Pons (tissue), 1 donor: ENCODE measurements around the gene PTGER1.
A peak's percentile ranks its signal among the peaks of the same experiment; 100 is the strongest.

Experiments
- DNase-seq: peaks from one replicate; pipeline ENCODE4 v3.0.0-alpha.2; 2016; ENCODE audit warnings: low spot score

Gene PTGER1

DNA sequence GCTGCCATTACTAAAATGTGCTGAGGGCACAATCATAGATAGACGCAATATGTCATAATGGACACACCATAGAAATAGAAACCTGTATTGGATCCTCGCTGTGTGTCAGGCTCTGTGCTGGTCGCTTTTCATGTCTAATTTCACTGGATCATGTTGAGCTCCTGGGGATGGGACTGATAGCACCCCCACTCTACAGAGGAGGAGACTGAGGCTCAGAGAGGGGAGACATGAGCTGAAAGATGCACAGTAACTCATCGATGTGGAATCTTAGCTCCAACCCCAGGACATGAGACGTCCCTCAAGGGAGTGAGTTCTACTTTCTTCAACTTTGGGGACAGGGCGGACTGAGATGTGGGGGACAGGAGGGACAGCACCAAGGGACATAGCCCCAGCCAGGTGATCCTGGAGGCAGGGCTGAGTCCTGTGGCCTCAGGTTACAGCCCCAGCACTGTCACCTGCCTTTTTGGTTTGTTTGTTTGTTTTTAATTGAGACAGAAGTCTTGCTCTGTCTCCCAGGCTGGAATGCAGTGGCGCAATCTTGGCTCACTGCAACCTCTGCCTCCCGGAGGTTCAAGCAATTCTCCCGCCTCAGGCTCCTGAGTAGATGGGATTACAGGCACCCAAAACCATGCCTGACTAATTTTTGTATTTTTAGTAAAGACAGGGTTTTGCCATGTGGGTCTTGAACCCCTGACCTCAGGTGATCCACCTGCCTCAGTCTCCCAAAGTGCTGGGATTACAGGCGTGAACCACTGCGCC, 27.4 kb upstream of the PTGER1 start:
- DNase-seq = no peak

DNA sequence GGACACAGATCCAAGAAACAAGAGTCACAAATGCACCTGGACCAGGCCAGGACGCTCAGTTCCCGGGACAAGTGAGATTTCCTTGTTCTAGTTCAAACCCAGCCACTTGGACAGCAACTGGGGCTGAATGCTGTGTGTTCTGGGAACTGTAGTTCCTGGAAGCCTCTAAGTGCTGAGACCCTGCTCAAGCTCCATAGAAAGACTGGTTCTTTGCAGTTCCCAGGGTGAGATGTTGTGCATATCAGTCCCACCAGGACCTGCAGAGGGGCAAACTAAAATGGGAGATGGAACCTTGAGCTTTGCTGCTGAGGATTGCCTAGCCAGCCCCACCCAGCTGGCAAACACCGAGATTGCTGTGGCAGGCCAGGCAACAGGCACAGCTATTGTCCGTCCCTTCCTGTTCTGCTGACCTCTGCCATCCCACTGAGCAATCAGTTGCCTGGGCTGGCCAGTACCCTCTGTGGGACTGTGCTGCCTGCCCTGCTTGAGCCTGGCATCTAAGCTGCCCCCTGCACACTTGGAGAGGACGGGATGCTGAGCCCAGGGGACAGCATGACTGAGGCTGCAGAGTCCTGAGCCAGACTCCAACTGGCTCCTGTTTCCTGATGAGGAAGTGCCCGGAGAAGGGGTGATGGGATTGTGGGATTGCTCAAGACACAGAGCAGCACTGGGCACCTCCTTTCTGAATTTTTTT, 22.2 kb upstream of the PTGER1 start:
- peak; percentile 83 for DNase-seq

DNA sequence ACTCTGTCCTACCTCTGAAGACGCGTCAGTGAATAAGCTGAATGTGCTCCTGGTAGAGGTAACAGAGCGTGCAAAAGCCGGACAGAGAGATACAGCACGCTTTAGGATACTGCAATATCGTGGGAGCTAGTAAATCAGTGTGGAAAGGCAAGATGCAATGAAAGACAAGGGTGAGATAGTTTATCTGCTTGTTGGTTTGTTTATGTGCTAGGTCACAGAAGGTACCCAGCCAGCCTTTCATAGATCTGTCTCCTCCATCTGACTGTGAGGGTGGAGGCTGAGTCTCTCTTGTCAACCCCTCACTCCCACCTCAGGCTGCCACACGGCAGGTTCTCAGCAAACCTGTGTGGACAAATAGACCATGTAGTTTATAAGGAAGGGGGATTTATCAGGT, 21.7 kb upstream of the PTGER1 start:
- DNase-seq = no peak

DNA sequence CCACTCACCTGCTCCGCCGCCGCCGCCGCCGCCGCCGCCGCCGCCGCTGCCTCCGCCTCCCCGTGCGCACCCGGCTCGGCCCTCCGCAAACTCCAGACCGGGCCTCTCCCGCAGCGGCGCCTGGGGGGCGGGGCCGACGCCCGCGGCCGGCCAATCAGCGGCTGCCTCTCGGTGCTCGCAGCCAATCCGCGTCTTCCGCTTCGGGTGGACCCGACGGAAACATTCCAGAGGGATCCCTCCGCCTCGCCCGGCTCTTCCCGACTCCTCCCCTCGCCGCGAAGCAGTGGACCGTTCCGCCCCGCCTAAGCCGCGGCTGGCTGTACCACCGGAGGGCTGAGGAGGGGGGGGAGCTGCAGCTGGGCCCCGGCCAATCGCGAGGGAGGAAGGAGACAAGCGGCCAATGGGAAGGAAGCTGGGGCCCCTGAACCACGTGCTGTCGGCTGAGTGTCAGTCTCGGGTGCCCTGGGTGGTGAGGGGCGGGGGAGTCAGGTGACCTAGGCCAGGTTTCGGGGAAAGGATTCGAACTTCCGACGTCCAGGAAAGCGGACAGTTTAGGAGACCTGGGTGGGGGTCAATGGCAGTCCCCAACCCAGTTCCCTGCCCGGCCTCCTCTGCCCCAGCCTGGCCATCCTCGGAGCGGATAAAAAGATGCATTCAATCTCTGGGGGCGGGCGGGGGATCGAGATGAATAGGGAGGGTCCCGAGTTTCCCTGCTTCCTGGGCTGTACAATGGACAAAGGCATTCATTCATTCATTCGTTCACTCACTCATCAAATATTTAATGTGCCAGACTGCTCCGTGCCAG, 21.1 kb upstream of the PTGER1 start, which contains the start of gene GIPC1:
Gene GIPC1 (minus strand): TSS at position 99 of the 805 bp plus-strand sequence. CDS start 13,151 bp downstream, outside the sequence.
- peak; percentile 96 for DNase-seq

DNA sequence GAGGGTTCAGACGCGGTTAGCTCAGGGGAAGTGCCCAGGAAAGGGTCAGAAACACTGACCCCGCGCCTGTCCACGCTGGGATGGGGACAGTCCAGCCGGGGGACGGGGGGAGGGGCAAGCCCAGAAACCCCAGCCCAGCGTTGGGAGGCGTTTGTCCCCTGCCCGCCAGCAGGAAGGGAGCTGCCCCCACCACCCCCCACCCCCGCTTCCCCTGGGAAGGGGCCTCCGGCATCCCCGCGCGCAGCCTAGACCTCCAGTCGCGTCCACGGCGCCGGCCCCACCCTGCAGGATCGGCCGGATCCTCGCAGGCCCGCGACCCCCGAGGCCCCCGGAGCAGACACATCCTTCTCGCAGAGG, 20.5 kb upstream of the PTGER1 start:
- no peak for DNase-seq

DNA sequence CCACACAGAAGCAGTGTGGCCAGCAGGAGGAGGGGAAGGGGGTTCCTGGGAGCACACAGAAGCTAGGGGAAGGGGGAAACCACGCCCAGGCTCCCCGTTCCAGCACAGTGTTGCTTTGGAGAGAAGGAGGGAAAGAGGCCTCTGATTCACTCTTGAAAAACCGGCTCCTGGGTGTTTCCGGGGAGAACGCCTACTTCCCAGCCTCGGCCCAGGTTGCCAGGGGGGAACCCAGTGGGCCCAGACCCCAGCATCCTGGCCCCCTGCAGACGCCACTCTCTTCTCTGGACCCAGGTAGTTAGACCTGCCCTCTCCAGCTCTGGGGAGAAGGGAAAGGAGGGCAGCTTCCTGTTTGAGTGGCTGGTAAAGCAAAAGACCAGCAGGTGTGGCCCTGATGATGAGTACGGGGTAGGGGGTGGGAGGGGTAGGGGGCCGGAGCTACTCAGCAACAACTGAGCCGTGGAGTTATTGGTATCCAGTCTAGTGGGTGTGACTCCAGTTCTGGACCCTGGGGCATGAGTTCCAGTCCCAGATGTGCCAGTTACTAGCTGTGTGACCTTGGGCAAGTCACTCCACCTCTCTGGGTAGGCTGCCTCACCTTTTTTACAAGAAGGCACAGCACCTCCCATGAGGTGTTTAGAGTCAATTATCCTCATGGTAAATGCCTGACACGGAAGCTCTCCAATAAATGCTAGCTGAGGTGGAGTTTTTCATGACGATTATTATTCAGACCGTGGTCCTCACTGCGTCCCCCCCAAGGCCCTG, 19.9 kb upstream of the PTGER1 start:
- DNase-seq = no peak

DNA sequence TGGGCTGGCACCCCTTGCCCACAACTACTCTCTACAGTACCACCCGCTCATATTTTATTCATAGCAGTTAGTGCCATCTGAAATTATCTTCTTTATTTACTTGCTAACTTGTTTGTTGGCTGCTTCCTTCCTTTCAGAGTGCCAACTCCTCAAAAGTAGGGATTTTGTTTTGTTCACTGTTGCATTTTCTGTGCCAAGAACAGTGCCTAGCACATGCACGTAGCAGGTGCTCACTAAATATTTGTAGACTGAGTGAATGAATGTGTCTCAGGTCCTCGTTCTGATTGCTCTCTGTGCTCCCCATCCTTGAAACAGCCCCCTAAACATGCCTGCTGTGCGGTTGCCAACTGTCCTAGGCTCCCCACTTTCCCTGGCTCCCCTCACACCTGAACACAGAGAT, 19.3 kb upstream of the PTGER1 start:
- no peak for DNase-seq

DNA sequence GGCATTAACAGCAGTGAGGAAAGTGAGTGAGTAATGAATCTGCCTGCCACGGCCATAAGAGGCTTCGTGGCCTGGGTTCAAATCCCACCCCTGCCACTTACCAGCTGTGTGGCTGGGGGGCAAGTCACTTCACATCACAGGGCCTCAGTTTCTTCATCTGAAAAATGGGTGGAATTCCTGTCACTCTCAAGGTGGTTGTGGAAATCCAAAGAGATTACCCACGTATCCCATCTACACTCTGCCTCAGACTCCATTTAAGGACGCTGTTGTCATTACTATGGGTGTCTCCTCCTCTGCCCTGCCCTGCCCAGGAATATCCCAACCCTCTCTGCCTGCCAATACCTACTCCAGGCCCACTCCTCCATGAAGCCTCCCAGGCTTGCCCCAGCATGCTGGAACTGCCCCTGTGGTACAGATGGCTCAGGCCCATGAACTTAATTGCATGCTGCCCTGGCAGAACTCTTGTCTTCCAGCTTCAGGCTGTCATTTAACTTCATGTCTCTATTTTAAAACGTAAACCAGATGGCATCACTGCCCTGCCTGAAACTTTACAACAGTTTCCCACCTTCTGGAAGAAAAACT, 17.7 kb upstream of the PTGER1 start:
- DNase-seq = no peak

DNA sequence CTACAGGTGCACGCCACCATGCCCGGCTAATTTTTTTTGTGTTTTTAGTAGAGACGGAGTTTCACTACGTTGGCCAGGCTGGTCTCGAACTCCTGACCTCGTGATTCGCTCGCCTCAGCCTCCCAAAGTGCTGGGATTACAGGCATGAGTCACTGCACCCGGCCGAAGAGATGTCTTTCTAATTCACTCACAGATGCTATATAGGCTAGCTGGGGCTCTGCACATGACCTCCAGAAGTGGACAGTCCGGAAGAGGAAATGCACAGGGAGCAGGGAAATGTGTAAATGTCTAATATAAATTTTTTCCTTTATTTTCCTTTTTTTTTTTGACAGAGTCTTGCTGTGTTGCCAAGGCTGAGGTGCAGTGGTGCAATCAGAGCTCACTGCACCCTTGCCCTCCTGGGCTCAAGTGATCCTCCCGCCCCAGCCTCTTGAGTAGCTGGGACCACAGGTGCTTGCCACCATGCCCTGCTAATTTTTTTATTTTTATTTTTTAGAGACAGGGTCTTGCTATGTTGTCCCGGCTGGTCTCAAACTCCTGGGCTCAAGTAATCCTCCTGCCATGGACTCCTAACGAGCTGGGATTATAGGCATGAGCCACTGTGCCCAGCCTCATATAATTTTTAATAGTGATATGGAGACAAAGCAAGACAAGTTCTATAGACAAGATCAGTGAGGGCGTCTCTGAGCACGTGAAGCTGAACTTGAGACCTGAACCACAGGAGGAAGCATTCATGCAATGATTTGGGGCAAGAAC, 12.4 kb upstream of the PTGER1 start:
- no peak for DNase-seq

DNA sequence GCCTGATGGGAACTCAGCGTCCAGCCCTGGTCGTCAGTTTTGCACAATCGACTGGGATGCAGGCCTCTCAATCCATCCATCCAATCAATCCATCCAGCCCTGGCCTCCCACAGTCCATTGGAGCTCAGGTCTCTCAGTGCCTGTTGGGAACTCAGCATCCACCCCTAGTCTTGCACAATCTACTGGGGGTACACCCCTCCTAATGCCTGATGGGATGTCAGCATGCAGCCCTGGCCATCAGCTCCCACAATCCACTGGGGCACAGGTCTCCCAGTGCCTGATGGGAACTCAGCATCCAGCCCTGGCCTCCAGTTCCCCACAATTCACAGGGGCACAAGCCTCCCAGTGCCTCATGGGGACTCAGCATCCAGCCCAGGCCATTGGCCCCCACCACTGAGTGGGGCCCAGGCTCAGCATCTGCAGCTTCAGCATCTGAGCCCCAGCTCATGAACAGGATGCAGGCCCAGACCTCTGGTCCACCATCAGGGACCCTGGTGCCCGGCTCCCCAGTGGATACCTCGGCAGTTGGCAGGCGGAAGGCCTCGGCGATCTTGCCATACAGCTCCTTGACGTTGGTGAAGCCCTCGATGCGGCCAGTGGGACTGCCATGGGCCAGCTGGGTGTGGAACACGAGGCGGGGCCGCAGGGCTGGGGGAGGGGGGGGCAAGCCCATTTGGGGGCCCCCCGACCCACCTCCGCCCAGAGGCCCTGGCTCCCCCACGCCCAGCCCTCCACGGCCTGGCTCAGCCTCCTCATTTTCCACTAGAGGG, 7.2 kb upstream of the PTGER1 start:
- DNase-seq = no peak

DNA sequence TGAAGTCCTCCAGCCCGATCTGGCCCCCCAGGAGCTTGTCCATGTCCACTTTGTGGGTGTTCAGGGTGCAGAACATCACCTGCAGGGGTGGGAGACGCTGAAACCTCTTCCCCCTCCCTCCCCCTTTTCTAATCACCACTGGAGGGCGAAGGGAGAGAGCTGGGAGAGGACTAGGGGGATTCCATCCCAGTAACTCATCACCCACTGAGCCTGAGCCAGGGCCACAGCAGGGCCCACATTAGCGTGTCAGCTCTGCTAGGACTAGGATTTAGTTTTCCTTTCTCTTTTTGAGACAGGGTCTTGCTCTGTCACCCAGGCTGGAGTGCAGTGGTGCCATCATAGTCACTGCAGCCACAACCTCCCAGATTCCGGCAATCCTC, 5.5 kb upstream of the PTGER1 start:
- no peak for DNase-seq

DNA sequence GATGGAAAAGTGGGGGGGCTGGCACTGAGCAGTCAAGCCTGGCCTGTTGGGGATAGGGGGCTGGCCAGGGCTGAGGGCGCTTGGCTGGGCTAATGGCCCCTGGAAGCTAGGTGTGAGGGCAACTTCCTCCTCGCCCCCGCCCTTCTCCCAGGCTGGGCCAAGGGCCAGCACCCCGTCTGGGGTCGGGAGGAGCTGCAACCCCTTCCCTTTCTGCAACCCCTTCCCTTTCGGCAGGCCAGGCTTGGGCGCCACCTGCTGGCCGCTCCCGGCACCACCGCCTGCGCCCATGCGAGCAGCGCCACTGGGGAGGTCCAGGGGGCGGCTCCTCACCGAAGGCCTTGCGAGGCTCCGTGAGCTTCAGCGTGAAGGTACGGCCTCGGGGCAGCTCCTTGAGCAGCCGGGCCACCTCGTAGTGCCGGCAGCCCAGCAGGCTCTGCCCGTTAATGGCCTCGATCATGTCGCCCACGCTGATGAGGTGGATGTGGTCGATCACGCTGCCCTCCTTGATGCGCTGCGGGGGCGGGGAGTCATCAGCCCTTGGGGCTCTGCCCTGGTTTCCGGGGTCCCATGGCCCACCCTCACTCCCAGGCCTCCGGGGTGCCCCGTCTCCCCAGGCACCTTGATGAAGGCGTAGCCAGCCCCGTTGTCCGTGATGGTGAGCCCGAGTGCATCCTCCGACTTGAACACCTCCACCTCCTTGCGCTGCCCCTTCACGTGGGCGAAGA, 5.0 kb upstream of the PTGER1 start:
- no peak for DNase-seq

DNA sequence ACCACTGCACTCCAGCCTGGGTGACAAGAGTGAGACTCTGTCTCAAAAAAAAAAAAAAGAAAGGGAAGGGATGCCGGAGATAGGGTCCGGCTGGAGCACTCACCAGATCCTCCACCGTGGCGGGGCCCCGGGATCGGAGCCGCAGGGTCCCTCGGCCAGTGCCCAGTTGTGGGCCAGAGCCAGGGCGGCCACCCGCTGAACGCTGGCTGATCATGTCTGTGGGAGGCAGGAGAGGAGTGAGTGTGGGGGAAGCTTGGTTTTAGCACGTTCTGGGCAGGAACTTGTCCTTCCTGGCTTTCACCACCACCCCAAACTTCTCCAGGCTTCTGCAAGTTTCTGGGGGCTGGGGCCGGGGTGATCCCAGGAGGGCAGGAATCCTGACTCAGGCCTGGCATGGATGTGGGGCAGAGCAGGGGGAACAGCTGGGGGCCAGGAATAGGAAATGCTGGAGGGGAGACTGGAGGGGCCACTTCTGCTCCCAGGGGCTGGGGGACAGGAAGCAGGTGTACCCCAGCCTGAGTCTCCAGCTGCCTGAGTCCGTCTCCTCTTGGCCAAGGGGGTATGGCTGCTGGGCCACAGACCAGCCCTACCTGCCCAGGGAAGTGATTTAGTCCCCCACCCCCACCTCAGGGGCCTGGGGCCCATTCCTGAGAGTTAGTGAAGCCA, 4.3 kb upstream of the PTGER1 start:
- DNase-seq = no peak

DNA sequence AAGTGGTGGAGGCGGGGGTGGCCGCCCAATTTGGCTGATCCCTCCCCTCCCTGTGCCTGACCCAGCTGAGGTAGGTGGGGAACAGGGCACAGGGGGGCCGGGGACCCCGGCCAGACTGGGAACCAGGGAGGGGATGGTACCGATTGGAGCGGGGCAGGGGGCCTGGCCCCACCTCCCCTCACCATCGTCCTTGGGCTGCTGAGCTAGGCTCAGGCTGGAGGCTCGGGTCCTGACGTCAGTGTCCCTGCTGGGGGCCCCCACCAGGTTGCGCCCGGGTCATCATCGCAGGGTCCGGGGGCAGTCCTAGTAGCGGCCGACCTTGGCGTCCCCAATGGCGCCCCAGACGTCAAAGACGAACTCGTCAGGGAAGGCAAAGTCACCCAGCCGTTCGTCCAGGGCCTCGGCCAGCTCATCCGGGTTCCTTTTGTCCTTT, 3.0 kb upstream of the PTGER1 start:
- DNase-seq = no peak

DNA sequence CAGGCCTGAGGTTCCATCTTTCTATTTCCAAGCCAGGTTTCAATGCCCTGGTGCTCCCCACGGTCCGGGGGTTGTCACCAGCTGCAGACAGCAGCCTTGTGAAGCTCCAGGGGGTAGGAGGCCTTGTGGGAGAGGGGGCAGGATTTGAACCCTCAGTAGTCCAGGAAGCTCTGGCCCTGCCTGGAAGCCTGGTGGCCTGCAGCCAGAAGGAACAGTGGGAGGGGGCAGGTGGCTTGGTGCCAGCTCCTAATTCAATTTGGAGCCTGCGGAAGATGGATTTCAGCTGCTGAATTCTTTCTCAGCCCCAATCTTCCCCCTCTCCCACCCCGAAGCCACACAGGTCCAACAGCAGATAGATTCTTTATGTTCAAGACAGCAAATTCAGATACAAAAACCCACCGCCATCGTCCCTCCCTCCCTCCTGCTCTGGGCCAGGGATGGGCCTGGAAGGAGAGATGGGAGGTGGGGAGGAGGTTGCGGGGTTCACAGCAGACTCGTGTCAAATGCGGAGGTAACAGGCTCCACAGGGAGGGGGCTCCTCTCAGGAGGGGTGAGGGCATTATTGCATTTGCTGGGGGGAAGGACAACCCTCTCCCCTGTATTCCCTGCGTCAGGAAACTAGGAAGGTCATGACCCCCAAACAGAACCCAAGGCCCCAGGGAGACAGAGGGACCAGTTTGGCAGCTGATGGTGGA, 2.4 kb upstream of the PTGER1 start:
- no peak for DNase-seq

DNA sequence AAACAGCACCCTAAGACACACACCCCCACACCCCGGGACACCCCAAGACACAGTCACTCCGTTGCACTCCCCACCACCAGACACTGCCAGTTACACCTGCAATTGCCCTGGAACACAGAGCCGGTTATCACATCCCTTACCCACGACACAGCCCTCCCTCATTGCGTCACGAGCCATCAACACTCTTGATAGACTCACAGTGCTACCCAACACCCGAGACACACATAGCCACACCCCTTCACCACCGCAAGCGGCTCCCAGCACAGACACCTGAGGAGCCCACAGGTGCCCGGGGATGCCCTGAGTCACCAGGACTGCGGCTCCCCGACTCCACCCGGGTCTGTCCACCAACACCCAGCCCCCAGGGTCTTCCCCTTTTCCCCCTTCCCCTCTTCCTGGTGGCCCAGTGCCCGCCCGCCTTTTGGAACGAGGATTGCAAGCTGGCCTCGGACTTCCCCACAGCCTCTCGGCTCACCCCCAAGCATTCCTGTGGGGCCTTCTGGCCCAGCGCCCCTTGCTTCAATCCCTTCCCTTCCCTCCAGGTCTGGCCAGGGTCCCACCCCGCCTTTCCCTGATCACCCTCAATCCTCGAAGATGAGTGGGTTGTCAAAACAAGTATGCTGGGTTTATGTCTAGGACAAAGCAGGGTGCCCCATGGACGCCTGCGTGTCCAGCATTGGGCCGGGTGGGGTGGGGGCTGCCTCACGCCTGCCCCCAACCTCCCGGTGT, 1.7 kb upstream of the PTGER1 start:
- no peak for DNase-seq

DNA sequence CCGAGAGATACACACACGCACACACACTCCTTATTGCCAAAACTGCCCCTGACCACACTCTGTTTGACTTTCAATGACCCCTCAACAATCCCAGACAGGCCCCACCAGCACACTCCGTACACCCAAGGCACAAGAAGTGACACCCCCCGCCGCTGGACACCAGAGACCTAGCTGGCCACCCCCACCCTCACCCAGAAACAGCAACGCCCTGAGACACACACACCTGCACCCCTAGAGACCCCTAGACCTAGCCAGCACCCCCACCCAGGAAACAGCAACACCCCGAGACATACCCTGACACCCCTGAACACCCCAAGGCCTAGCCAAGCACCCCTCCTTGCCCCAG, 1.1 kb upstream of the PTGER1 start:
- no peak for DNase-seq

DNA sequence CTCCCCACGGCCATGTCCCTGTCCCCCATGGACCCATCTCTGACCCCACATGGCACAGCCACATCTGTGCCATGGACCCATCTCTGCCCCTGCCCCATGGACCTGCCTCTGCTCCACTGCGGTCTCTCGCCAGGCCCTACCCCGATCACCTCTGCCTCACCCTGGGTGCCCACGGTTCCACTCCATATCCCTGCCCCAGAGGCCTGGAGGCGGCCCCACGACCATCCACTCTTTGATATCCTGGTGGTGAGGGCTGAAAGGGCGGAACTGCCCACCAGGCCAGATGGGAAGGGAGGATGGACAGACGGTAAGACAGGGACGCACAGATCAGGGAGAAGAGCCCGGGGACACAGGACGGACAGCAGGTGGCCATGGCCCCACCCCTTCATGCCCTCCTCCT, 327 bp downstream of the PTGER1 start:
- DNase-seq = no peak
